LNCaP clone FGC (cell line): ENCODE data around the gene MATCAP1.

Experiments used
- DNase-seq: peaks from one replicate; pipeline ENCODE4 v3.0.0-alpha.2; 2011; ENCODE audit warnings: low read depth
- H3K4me3 ChIP-seq: 2 replicates; pipeline ENCODE4 v1.5.1; 2011; ENCODE audit warnings: mild to moderate bottlenecking, low read depth, low read length, control low read depth
- TF ChIP-seq, protein P1 (sequence below): IDR thresholded peaks from 2 replicates; pipeline ENCODE4 v1.5.1; 2012; ENCODE audit warnings: mild to moderate bottlenecking; ENCODE audit not compliant: control insufficient read depth, insufficient read depth; ENCODE audit errors: extremely low read depth

MATCAP1 gene

DNA sequence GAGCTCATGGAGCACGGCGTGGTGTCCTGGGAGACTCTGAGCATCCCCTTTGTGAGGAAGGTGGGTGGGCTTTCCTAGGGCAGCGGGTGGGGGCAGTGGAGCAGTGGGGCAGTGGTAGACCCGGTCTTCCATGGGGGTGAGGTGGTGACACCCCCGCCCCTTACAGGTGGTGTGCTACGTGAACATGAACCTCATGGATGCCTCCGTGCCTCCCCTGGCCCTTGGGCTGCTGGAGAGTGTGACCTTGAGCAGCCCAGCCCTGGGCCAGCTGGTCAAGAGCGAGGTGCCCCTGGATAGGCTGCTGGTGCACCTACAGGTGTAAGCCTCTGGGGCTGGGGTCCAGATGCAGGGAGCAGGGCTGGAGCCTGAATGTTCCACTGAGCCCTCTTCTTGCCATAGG lies 16.7 kb upstream of the MATCAP1 start:
- peak overlapping the region; percentile 76 for H3K4me3 ChIP-seq
- DNase-seq, result no peak
- TF ChIP-seq, protein P1, sequence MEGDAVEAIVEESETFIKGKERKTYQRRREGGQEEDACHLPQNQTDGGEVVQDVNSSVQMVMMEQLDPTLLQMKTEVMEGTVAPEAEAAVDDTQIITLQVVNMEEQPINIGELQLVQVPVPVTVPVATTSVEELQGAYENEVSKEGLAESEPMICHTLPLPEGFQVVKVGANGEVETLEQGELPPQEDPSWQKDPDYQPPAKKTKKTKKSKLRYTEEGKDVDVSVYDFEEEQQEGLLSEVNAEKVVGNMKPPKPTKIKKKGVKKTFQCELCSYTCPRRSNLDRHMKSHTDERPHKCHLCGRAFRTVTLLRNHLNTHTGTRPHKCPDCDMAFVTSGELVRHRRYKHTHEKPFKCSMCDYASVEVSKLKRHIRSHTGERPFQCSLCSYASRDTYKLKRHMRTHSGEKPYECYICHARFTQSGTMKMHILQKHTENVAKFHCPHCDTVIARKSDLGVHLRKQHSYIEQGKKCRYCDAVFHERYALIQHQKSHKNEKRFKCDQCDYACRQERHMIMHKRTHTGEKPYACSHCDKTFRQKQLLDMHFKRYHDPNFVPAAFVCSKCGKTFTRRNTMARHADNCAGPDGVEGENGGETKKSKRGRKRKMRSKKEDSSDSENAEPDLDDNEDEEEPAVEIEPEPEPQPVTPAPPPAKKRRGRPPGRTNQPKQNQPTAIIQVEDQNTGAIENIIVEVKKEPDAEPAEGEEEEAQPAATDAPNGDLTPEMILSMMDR, result no peak

DNA sequence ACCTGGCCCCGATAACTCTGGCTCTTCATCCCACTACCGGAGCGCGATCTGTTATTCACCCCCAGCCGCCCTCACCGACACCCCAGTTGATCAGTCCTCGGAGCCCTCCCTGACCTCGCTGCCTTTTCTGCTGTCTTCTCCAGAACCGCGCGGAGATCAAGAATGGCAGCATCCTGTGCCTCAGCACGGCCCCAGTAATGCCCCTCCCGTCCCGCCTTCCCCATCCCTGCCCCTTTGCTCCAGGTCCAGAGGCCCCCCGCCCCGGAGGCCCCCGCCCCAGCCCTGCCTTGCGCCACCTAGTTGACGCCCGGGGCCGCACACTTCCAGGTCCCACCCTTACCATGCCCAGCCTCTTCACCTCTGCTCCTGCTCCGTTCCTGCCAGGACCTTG lies 16.0 kb upstream of the MATCAP1 start:
- peak overlapping the region; percentile 76 for H3K4me3 ChIP-seq
- TF ChIP-seq, protein P1, result peak; percentile 57
- DNase-seq, result no peak

DNA sequence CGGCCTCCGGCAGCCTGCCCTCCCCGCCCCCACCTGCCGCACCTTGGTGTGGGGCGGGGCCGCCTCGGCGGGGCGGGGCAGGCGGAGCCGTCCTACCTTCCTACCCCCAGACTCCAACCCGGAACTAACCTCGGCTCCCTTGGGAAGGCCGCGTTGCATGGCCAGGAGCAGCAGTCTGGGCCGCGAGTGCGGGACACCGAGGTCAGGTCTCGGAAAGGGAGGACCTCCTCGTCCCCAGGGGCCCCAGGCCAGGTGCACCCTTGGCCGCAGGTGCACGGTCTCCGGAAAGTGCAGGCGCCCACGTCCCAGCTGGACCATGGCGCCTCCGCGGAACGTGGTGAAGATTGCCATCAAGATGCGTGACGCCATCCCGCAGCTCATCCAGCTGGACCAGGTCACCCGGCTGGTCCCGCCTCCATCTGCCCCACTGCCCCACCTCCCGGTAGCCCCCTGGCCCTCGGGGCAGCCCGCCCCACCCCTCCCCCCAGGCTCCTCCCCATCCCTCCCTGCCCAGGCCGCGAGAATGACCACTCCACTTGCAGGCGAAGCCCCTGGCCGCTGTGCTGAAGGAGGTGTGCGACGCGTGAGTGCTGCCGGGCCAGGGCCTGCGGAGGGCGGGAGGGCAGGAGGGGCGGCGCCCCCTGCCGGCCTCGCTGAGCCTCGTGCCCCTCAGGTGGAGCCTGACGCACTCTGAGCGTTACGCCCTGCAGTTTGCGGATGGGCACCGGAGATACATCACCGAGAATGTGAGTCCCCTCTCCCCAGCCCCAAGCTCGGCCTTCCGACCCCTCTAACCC lies 15.4 kb upstream of the MATCAP1 start, which contains the start of gene ELMO3:
ELMO3 (plus strand) TSS at position 121 of the 797 bp plus-strand sequence; CDS start at position 317, 196 bp downstream.
- DNase-seq, result no peak
- H3K4me3 ChIP-seq, result peak within 1 kb of the TSS; percentile 76
- TF ChIP-seq, protein P1, result peak; percentile 94

DNA sequence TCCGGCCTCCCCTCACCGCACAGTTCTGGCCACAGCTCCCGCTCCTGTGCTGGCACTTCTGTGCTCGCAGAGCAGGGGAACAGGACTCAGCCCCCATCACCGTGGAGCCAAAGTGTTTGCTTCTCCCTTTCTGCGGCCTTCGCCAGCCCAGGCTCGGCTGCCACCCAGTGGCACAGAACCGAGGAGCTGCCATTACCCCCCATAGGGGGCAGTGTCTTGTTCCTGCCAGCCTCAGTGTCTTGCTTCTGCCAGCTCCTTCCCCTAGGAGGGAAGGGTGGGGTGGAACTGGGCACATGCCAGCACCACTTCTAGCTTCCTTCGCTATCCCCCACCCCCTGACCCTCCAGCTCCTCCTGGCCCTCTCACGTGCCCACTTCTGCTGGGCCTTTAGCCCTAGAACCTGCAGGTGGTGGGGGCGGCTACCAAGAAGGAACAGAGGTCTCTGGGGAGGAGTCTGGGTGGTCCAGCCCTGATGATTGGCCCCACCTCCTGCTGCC lies 14.5 kb upstream of the MATCAP1 start:
- TF ChIP-seq, protein P1, result peak; percentile 85
- DNase-seq, result no peak
- peak overlapping the region; percentile 76 for H3K4me3 ChIP-seq

DNA sequence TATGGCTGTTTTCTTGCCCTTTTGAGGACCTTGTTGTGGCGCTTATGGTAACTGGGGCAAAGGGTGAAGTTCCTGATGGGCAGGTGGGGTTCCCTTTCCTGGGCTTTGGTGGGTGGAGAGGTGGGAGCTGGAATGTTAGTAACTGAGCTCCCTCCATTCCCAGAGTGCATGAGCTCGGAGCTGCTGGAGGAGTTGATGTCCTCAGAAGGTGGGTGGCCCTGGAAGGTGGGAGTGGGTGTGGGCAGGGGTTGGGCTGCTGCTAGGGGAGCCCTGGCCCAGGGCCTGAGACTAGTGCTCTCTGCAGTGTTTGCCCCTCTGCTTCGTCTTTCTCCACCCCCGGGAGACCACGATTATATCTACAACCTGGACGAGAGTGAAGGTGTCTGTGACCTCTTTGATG lies 13.9 kb upstream of the MATCAP1 start:
- H3K4me3 ChIP-seq, result no peak overlapping the region
- DNase-seq, result no peak
- TF ChIP-seq, protein P1, result no peak

DNA sequence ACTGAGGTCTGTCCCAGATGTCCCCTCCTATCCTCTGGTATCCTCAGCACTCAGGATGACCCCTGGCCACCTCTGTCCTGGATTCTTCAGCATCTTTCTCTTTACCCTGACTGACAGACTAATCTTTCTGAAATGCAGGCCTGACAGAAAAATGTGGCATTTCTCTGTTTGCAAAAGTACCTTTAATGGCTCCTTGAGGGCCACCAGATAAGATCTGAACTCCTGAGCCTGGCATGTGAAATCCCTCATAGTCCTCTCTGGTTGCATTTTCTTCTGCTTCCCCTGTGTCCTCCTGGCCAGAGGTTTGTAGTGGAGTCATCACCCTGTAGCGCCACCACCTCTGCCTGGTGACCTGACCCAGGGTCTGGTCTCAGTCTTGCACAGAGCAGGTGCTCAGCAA lies 13.1 kb upstream of the MATCAP1 start:
- no peak for DNase-seq
- TF ChIP-seq, protein P1, result no peak
- no peak overlapping the region for H3K4me3 ChIP-seq
